Activated naive CD4-positive, alpha-beta T cell treated with anti-CD3 and anti-CD28 coated beads for 36 hours (primary cell): ENCODE data around the gene ALDH1L2. TPM values are rescaled to one million over a fixed set of nuclear protein-coding genes. Genes with fewer than 3 reads are reported as not detected.
"Not testable (repeated sequence)": the region's sequence is repeated elsewhere in the genome, so short reads cannot be mapped to it uniquely, and the experiment has no call there.

Experiments
- CTCF ChIA-PET: fragments of 350-600 bp; sonication (Branson Sonifier 250); formaldehyde crosslinking; loops from one replicate; lab custom pipeline; 2021; ENCODE audit warnings: antibody characterized with exemption; lab: Charles Lee
- DNase-seq: peaks from one replicate; pipeline ENCODE4 v3.0.0-alpha.2; 2020
- H3K27ac Mint-ChIP-seq: one replicate; pipeline ENCODE4 v1.8.0; 2021; ENCODE audit warnings: mild to moderate bottlenecking, mixed read lengths
- H3K27me3 Mint-ChIP-seq: one replicate; pipeline ENCODE4 v1.8.0; 2021; ENCODE audit warnings: low read depth, mixed read lengths
- H3K36me3 Mint-ChIP-seq: one replicate; pipeline ENCODE4 v1.8.0; 2021; ENCODE audit warnings: low read depth, mixed read lengths
- H3K4me1 Mint-ChIP-seq: one replicate; pipeline ENCODE4 v1.8.0; 2021; ENCODE audit warnings: low read depth, mixed read lengths
- H3K4me3 Mint-ChIP-seq: one replicate; pipeline ENCODE4 v1.8.0; 2021; ENCODE audit warnings: mild to moderate bottlenecking, moderate library complexity, mixed read lengths
- H3K9me3 Mint-ChIP-seq: one replicate; pipeline ENCODE4 v1.8.0; 2021; ENCODE audit warnings: mixed read lengths
- intact Hi-C: fragments of 100-400 bp; cut with micrococcal nuclease; formaldehyde crosslinking; loops from one replicate; pipeline ENCODE4 v1.15.1; 2023
- total RNA-seq, 2 experiments: library from RNA; stranded (reverse); gene quantifications; one replicate each; pipeline ENCODE4 v1.2.3, GENCODE V29; 2021

The ALDH1L2 gene
- total RNA-seq, 2 experiments from 2014 or later, result 12.2 to 14.3 TPM

DNA sequence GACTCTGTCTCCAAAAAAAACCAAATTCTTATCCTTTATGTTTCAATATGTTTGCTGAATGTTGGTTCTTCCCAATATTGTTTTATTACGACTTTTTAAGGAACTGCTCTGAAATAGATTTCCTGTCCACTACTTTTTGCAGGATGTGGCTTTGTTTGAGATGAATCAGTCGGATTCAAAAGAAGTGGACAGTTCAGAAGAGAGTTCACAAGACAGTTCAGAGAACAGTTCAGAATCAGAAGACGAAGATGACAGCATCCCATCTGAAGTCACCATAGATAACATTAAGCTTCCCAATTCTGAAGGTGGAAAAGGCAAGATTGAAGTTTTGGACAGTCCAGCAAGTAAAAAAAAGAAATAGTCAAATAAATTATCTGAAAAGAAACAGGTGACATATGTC, 89.9 kb downstream of the ALDH1L2 start:
- intact Hi-C loops, result no loop called here
- CTCF ChIA-PET, result no interaction called here
- Mint-ChIP-seq H3K4me3 (no peak overlapping the region), H3K4me1 (peaks cover 24% of the 10 kb centered on the region), H3K27ac (no peak overlapping the region), H3K27me3 (no peaks in the 10 kb centered on the region), H3K9me3 (no peaks in the 10 kb centered on the region), H3K36me3 (peaks cover 72% of the 10 kb centered on the region)
- DNase-seq, result no peak

DNA sequence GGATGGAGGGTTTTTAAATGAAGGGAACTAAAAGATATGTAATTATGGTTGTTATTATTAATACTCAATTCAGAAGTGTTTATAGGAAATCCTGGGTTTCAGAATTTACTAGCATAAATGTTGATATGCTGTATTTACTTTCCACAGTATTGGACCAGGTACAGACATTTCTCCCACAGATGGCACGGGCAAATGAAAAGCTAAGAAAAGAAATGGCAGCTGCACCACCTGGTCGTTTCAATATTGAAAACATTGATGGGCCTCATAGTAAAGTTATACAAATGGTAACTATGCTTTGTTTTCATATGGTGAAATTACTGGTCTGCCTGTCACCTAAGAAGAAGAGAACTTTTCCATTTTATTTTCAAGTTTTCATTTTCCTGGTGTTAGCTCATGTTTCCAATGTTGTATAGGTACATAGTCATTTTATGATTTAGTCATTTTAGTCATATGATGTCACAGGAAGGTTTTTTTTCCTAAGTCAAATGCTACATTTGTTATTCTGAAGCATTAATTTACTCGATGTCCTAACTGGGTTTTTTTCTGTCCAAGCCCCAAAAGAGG, 92.6 kb downstream of the ALDH1L2 start:
- peaks cover 39% of the 10 kb centered on the region for H3K4me1 Mint-ChIP-seq
- peaks cover 62% of the 10 kb centered on the region for H3K36me3 Mint-ChIP-seq
- H3K27ac Mint-ChIP-seq, result no peak overlapping the region
- H3K27me3 Mint-ChIP-seq, result no peaks in the 10 kb centered on the region
- H3K4me3 Mint-ChIP-seq, result no peak overlapping the region
- H3K9me3 Mint-ChIP-seq, result no peaks in the 10 kb centered on the region
- CTCF ChIA-PET, result interaction anchor here (0.7 to 1.0 kb wide), 3 partner anchors 11 to 513 kb away, joined by 3 to 4 read pairs (median 3); no protein-coding TSS in a partner anchor
- DNase-seq, result no peak
- intact Hi-C loops, result no loop called here

DNA sequence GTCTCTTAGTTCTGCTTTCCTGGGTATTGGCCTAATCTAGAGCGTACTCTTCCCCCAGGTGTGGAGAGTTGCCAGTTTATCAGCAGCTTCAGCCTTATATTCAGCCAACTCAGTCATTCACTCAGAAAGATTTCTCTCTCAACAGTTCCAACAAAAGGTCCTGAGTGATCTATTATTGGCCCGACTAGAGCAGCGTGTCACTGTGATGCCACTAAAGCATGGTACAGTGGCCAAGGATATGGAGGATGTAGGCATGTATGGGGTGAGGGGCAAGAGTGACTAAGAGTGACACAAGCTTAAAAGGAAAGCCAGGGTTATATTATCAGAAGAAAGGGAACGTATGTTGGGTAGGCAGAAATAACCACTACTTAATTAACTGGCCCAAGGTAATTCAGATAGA, 93.3 kb downstream of the ALDH1L2 start:
- DNase-seq, result no peak
- intact Hi-C loops, result no loop called here
- Mint-ChIP-seq H3K27ac (peak overlapping the region; percentile 17), H3K4me1 (peaks cover 40% of the 10 kb centered on the region), H3K4me3 (no peak overlapping the region), H3K36me3 (peaks cover 59% of the 10 kb centered on the region), H3K9me3 (no peaks in the 10 kb centered on the region), H3K27me3 (no peaks in the 10 kb centered on the region)
- CTCF ChIA-PET, result interaction anchor here (1.0 kb wide), 1 partner anchor 32 kb away, joined by 3 read pairs; no protein-coding TSS in a partner anchor

DNA sequence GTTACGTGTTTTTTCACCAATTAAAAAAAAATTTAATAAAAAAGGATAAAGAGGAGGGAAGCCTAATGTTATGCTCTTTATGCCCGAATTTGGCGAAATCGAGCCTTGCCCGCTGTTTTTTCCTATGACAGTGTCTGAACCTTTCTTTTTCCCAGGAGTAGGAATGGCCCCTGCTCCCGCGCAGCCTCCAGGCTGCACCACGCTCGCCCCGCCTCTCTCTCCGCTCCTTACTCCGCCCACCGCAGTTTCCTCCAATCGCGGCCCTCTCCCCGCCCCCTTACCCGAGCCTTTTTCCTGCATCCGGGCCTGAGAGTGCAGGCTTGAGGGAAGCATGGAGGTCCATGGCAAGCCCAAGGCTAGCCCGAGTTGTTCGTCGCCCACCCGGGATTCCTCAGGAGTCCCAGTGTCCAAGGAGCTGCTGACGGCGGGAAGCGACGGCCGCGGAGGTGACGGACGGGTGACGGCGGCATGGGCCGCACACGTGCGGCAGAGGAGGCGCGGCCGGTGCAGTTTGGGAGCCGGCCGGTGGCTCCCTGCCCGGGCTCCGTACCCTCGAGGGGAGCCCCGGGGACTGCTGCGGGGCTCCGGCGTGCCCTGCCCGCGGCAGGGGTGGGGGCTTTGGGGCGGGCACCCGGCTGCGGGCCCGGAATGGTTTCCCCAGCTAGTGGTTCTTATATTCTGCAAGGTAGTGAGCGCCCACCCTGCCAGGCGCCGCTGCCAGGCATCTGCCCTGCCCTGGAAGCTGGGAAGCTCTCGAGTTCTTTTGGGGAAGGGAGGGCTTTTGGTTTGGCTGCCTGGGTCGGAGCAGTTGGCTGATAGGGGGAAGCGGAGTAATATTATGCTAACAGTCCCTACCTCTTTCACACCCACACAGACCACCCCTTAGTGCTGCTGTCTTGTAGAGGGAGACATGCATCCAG, 98.0 kb downstream of the ALDH1L2 start, which contains the start of gene NOPCHAP1:
NOPCHAP1 (plus strand) TSS at position 295 of the 920 bp plus-strand sequence; CDS start at position 332, 37 bp downstream.
- Mint-ChIP-seq H3K27ac (peak within 1 kb of the TSS; percentile 17), H3K4me1 (peaks cover 40% of the 10 kb centered on the region), H3K36me3 (peaks cover 30% of the 10 kb centered on the region), H3K9me3 (no peaks in the 10 kb centered on the region), H3K27me3 (no peaks in the 10 kb centered on the region), H3K4me3 (peak within 1 kb of the TSS; percentile 86)
- intact Hi-C loops, result loop anchor here (1.0 to 5.0 kb wide), 6 partner anchors 28 to 346 kb away; partner anchors contain the start of genes APPL2, C12orf75 and SLC41A2
- DNase-seq, result peak; percentile 91
- CTCF ChIA-PET, result no interaction called here

DNA sequence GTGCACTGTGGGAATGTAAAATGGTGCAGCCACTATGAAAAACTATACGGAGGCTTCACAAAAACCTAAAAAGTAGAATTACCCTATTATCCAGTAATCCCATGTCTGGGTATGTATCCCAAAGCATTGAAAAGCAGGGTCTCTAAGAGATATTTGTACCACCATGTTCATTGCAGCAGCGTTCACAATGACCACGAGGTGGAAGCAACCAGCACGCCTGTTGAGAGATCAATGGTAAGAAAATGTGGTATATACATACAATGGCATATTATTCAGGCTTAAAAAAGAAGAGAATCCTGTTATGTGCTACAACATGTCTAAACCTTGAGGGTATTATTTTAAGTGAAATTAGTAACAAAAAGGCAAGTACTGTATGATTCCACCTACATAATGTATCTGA, 99.1 kb downstream of the ALDH1L2 start:
- no peaks in the 10 kb centered on the region for H3K9me3 Mint-ChIP-seq
- intact Hi-C loops, result loop anchor here (1.0 to 5.0 kb wide), 5 partner anchors 67 to 347 kb away; partner anchors contain the start of genes APPL2, C12orf75 and WASHC4
- no peak for DNase-seq
- no peaks in the 10 kb centered on the region for H3K27me3 Mint-ChIP-seq
- peak overlapping the region; percentile 86 for H3K4me3 Mint-ChIP-seq
- peaks cover 23% of the 10 kb centered on the region for H3K36me3 Mint-ChIP-seq
- CTCF ChIA-PET, result no interaction called here
- H3K4me1 Mint-ChIP-seq, result peaks cover 31% of the 10 kb centered on the region
- H3K27ac Mint-ChIP-seq, result no peak overlapping the region

DNA sequence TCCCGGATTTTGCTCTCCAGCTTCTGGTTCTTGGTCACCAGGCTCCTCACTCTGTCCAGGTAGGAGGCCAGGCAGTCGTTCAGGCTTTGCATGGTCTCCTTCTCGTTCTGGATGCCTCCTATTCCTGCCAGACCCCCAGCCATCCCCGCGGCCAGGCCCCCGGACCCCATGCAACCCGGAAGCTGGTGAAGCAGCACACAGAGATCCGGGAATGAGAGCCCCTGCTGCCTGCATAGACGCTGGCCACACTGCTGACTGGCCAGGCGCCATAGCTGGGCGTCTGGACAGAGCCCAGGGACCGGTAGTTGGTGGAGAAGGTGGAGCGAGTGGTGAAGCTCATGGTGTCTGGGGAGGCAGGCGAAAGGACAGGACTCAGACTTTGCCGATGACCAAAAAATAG, 106.6 kb downstream of the ALDH1L2 start:
- H3K27me3 Mint-ChIP-seq, H3K27ac Mint-ChIP-seq, CTCF ChIA-PET: not testable (repeated sequence)

DNA sequence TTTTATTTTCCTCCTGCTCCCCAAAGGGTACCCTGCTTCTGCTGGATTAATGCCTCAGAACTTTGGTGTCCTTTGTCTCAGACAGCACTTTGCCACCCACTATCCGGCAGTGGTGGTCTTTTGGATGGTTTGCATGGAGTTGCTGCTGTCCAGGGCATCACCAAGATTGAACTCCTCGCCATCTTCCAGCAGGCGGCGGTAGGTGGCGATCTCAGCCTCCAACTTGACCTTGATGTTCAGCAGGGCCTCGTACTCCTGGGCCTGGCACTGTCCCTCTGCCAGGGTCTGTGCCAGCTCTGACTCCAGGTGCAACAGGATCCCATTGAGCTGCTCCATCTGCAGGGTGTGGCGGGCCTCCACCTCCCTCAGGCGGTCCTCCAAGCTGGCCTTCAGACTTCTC, 107.6 kb downstream of the ALDH1L2 start:
- CTCF ChIA-PET, result interaction anchor here (0.6 kb wide), 1 partner anchor 12 kb away, joined by 5 read pairs; no protein-coding TSS in a partner anchor
- H3K4me3 Mint-ChIP-seq, result no peak overlapping the region
- H3K27ac Mint-ChIP-seq, result no peak overlapping the region
- DNase-seq, result no peak
- no peaks in the 10 kb centered on the region for H3K9me3 Mint-ChIP-seq
- H3K36me3 Mint-ChIP-seq, result no peaks in the 10 kb centered on the region
- intact Hi-C loops, result no loop called here
- H3K27me3 Mint-ChIP-seq, result no peaks in the 10 kb centered on the region
- H3K4me1 Mint-ChIP-seq, result no peaks in the 10 kb centered on the region

More for the DNA sequence above, 106.6 kb downstream of the ALDH1L2 start:
- intact Hi-C loops, H3K4me1 Mint-ChIP-seq, DNase-seq, H3K4me3 Mint-ChIP-seq, H3K9me3 Mint-ChIP-seq, H3K36me3 Mint-ChIP-seq: not testable (repeated sequence)

DNA sequence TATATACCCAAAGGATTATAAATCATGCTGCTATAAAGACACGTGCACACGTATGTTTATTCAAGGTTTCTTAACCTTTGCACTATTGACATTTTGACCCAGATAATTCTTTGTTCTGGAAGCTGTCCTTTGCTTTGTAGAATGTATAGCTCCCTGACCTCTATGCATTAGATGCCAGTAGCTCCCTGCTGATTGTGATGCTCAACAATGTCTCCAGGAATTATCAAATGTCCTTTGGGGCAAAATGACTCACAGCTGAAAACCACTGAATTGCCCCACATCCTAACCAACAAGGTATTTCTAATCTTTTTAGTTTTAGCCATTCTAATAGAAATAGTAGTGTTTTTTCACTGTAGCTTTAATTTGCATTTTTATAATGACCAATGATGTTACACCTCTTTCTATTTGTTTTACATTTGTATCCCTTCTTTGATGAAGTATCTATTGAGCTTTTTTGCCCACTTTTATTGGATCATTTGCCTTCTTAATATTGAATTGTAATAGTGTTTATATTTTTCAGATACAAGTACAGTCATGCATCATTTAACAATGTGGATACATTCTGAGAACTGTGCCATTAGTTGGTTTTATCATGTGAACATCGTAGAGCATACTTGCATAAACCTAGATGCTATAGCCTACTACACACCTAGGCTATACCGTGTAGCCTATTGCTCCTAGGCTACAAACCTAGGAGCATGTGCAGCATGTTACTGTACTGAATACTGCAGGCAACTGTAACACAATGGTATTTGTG, 108.5 kb downstream of the ALDH1L2 start:
- Mint-ChIP-seq H3K36me3 (no peaks in the 10 kb centered on the region), H3K4me3 (no peak overlapping the region), H3K9me3 (no peaks in the 10 kb centered on the region), H3K4me1 (no peaks in the 10 kb centered on the region), H3K27ac (no peak overlapping the region), H3K27me3 (no peaks in the 10 kb centered on the region)
- intact Hi-C loops, result no loop called here
- CTCF ChIA-PET, result interaction anchor here (0.9 kb wide), 1 partner anchor 16 kb away, joined by 5 read pairs; no protein-coding TSS in a partner anchor
- DNase-seq, result no peak

DNA sequence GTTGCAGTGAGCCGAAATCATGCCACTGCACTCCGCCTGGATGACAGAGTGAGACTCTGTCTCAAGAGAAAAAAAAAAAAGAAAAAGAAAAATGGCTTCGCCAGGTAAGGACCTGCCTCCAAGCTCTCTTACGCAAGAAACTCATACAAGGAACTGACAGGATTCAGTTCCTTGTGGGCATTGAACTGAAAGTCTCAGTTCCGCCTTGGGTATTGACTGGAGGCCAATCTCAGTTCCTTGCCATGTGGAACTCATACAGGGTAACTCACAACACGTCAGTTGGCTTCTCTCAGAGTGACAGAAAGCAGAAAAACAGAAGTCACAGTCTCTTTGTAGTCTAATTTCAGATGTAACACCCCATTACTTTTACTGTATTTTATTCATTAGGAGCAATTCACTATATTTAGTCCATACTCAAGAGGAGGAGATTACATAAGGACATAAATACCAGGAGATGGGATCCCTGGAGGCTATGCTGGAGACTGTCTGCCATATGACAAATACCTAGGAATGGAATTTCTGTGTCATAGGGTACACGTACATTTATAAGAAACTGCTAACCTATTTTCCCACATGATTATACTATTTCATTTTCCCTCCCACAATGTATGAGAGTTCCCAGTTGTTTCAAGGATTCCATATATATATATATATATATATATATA, 109.5 kb downstream of the ALDH1L2 start:
- Mint-ChIP-seq H3K36me3 (no peaks in the 10 kb centered on the region), H3K4me1 (no peaks in the 10 kb centered on the region), H3K9me3 (no peaks in the 10 kb centered on the region), H3K27ac (no peak overlapping the region), H3K27me3 (no peaks in the 10 kb centered on the region), H3K4me3 (no peak overlapping the region)
- no peak for DNase-seq
- CTCF ChIA-PET, result interaction anchor here (0.9 kb wide), 1 partner anchor 15 kb away, joined by 5 read pairs; no protein-coding TSS in a partner anchor
- intact Hi-C loops, result no loop called here

DNA sequence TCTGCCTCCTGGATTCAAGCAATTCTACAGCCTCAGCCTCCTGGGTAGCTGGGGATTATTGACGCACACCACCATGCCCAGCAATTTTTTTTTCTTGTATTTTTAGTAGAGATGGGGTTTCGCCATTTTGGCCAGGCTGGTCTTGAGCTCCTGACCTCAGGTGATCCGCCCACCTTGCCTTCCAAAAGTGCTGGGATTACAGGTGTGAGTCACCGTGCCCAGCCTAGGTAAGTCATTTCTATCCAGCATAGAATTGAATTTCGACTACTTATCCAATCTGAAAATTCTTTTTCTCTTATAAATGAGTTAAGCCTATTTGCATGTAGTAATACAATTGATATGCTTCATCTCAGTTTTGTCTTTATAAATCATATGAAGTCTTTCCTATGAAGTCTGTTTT, 111.0 kb downstream of the ALDH1L2 start:
- Mint-ChIP-seq H3K36me3 (no peaks in the 10 kb centered on the region), H3K4me1 (no peaks in the 10 kb centered on the region), H3K27ac (no peak overlapping the region), H3K4me3 (no peak overlapping the region), H3K9me3 (no peaks in the 10 kb centered on the region), H3K27me3 (no peaks in the 10 kb centered on the region)
- intact Hi-C loops, result no loop called here
- no peak for DNase-seq
- CTCF ChIA-PET, result no interaction called here

DNA sequence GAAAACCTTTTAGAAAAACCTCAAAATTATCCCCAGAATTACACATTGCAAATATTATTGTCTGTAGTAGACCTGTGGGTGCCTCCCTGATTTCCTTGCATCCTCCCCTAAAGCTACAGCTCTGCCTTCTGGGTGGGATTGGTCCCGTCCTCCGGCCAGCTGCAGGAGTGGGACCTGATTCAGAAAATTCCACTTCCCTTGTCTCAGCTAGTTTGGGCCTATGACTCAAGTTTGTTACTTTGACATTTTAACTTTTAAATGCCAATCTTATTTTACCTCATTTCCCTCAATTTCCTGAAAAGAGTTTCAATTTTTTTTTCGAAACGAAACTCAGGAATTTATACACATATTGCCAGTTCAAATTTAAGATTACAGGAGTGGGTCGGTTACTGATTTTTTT, 113.0 kb downstream of the ALDH1L2 start:
- intact Hi-C loops, result no loop called here

More for the DNA sequence above, 113.0 kb downstream of the ALDH1L2 start:
- H3K9me3 Mint-ChIP-seq, result no peaks in the 10 kb centered on the region
- no peaks in the 10 kb centered on the region for H3K36me3 Mint-ChIP-seq
- H3K4me1 Mint-ChIP-seq, result no peaks in the 10 kb centered on the region
- CTCF ChIA-PET, result interaction anchor here (0.6 to 1.0 kb wide), 3 partner anchors 9 to 392 kb away, joined by 3 to 4 read pairs (median 4); no protein-coding TSS in a partner anchor
- no peak overlapping the region for H3K27ac Mint-ChIP-seq
- no peak for DNase-seq
- no peaks in the 10 kb centered on the region for H3K27me3 Mint-ChIP-seq
- no peak overlapping the region for H3K4me3 Mint-ChIP-seq
